GM21390 (cell line): ENCODE measurements around the gene DBX1.
"Not testable (repeated sequence)": the region's sequence is repeated elsewhere in the genome, so short reads cannot be mapped to it uniquely, and the experiment has no call there.

ENCODE experiments used
- ATAC-seq: cut with Tn5 transposase; IDR thresholded peaks from one replicate; pipeline ENCODE4 v1.9.1; 2021; ENCODE audit not compliant: unreplicated experiment

The DBX1 gene

DNA sequence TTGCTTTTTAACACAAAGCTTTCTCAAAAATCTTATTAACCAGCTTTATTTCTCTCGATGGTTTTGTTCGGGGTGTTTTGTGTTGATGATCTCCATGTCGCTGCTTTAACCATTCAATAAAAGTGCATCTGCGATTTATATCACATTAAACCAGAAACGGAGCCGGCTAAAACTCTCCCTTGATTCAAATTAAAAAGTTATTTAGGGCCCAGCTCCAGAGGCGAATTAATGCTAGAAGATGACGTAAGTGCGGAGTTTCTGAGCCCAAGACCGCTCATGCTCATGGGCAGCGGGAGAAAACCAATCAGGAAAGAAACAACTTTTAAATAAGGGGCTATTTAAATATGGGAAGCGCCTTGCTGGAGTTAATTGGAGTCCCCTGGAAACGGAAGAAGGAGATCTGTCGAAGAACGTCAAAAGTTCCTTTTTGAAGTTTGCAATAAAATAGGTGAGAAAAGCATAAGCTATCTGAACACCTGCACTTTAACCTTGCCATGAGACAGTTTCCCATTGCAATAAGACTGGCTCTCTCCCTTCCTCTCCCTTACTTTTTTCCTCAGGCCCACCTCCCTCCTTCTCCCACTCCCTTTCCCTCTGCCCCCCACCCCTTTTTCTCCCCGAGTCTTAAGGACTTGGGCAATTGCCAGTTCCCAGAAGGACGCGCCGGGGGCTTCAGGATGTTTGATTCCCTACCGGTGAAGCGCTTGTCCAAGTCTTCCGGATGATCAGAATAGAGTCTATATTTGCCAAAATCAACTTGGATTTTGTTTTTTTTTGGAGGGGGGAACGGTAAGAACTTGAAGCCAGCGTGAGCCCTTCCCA lies 1.9 kb upstream of the DBX1 start:
- ATAC-seq = no peak

DNA sequence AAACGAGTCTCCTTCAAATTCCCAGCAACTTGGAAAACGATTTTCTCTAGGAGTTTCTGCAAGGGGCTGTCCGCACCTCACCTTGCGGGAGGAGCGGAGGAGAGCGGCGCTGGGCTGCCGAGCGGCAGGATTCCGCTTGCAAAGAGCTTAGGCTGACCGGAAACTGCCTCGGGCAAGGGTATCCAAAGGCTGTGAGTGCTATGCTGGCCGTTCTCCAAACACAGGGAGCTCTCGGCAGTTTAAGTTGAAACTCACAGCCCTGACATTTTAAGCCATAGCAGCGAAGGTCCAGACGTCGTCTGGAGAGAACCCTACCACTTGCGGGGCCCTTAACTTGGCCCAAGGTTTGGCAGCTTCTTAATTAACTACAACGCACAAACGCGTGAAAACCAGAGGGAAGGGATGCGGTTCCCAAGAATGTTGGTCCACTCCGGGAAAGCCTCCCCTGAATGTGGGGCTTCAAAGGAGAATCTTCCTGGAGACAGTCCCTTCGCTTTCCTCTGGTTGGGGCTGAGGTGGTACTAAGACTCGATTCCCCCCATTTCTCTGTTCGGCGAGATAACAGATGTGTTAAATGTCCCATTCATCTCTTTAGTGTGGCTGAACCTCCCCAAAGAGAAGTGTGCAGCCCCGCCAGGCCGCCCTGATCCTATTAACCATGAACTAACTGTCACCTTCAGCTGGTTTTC lies 1.1 kb upstream of the DBX1 start:
- ATAC-seq = no peak

DNA sequence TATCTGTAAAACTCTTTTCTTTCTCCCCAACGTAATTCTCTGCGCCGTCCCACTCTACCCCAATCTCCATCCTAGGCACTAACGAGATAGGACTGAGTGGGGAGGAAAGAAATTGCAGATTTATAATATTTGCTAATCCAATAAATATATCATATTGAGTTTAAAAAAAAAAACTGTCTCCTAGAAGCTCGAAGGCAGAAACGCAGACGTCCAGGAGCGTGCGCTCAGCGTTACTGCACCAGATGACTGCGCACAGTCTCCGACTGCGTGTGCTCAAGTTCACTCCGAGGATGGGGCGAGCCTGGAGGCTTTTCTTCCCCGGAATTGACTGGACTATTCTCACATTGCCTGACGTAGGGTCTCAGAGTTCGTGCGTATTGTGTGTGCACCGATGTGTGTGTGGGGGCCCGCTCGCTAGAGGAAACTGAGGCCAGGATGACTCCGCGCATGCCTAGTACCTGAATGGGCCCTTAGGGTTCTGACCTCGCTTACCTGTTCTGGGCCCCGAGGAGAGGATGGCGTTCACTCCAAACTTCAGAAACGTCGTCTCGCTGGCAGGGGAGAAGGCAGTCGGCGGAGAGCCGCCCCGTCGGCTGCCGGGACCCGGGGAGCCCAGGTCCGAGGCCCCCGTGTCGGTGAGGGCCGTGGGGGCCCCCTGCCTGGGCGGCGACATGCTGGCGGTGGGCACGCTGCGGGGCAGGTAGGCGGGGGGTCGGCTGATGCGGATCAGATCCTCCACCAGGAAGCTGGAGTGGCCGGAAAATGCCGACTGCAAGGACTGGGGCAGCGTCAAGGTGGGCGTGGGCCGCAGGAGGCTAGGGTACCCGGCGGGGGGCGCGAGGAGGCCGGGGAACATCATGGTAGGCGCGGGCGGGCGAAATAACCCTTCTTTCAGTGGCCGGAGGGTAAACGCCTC lies 551 bp downstream of the DBX1 start:
- no peak for ATAC-seq

DNA sequence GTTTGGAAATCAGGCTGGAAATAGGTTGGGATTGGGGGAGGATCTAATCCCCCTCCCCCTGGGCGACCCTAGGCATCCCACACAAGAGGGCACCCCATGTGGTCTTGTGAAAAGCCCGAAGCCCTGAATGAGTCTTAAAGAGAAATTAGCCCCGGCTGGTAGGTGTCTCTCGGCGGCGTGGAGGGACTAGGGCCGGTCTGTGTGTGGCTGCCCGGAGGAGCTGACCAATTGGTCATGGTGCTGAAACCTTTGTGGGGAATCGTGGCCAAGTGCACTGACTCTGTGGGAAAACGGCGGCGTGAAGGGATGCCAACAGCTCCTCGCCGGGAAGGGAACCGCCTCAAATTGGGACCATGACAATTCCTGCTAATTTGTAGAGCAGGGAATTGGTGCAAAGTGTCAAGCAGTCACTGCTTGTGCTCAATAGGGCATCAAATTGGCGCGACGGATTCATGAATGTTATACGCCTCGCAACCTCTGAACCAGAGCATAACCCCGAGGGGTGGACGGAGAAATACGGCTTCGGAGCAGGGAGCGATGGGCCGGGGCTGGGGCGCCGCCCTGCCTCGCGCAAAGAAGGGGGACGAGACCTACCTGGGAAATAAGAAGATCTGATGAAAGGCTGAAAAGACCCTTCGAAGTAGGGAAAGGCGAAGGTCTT lies 1.5 kb downstream of the DBX1 start:
- ATAC-seq = no peak

DNA sequence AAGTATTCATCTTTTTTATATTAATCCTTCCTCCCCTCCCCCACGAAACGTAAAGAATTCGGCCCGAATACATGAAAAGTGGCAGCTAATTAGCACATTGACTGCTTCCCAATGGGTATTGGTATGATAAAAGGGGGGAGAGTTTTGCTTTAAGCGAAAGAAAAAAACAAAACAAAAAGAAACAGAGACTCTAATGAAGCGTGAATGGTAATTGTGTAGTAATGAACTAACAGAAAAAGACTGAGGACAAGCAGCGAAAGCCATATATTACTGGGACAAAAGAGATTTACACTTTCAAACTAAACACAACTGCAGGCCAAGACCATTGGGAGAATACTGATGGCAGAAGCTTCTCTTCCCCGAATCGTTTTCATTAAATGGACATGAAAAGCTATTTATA lies 2.5 kb downstream of the DBX1 start:
- ATAC-seq = no peak

DNA sequence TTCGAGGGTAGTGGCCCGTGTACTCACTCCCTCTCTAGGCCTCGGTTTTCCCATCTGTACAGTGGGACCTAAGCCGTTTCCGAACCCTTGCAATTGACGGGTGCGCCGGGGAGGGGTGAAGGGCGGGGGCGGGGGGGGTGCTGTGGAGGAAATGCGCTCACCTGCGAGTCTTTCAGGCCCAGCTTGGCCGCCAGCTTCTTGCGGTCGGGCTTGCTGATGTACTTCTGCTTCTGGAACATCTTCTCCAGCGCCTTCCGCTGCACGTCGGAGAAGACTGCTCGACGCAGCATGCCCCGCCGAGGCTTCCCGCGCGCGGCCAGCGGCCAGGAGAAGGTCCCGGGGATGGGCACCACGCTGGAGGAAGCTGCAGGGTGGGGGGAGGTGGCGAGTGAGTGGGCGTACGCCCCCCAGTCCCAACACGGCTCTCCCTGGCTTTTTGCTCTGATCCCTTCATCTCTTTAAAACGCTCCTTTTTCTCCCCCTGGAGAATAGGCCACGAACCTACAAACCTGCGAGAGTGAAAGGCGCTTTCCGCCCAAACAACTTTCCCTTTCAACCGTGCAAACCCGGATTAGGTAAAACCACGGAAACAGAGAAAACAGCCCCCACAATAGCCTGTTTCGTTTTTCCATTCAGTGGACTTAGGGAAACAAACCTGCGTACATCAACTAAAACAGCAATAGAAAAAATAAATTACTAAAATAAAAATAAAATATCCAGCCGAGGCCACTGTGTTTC lies 3.2 kb downstream of the DBX1 start:
- no peak for ATAC-seq

GRCh38 chr11:20156280-20156875 lies 3.9 kb downstream of the DBX1 start:
- no peak for ATAC-seq

- no peak for ATAC-seq
Measured at GRCh38 chr11:20155683-20156279, 4.5 kb downstream of the DBX1 start.

- no peak for ATAC-seq
Measured at GRCh38 chr11:20154381-20154780, 5.9 kb downstream of the DBX1 start.

DNA sequence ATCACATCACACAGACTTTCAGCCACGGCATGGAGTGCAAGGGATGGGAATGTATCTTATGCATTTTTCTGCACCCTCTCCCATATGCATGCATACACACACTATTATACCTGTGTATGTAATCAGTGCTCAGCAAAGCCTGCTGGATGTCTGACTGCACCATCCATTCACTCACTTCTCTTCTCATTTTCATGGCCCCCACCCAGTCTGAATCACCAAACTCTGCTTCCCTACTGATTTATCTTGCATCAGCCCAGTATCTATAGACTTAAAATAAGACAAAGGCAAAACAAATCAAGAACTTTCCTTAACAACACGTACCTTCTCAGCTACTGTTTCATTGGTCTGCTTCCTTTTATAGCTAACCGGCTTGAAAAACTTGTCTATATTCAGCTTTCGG lies 21.6 kb downstream of the DBX1 start:
- ATAC-seq = no peak

DNA sequence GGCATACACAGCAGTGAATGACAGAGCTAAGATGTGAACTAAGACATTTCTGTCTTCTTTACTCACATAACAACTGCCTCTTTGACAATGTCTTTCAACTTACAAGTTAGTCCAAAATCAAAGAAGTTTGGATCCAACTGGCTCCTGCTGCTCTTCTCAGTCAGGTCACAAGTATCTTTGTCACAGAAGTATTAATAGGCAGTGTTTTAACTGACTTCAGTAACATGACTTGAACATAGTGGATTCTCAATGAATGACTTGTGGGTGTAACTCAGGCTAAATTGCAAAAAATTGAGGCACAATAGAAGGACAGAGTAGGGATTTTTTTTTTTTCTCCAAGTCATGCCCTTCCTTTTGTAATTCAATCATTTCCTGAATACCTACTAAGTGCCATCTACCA lies 22.6 kb downstream of the DBX1 start:
- no peak for ATAC-seq

DNA sequence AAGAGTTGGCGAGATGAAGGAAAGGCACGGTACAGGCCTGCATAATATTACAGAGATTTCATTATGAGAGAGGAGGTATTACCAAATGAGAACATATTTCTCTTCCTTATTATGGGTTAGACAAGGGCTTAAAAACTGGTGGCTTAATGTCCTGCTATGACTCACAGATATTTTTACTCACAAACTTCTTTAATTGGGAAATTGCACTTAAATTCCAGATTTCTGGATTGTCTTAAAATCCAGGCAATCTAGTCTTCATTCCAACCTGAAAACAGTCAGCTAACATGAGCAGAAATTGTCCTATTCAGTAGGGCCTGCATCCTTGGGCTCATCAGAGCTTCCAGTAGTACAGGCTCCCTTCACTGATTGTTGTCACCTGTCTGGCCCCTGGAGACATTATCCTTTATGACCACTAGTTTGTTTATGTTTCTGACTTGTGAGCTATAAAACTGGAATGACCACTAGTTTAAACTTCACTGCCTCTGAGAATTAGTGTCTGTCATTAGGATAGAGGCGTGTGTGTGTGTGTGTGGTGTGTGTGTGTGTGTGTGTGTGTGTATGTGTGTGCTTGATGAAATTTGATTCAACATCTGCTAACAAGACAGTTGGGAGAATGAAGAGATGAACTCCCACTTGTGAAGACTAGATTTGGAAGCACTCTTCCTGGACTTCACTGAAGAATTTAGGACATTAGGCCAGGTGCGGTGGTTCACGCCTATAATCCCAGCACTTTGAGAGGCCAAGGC lies 25.1 kb downstream of the DBX1 start:
- ATAC-seq = no peak

DNA sequence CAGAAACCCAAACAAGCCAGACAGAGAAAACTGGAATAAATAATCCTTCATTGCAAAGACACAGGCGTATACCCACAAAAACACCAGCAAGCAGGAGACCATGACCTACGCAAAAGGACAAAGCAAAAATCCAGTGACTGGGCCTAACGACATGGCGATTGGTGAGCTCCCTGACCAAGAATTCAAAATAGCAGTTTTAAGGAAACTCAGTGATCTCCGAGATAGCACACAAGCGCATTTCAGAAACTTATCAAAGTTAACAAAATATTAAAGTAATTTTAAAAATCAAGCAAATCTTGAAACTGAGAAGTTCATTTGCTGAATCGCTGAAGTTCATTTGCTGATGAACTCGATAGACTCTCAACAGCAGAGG lies 27.6 kb downstream of the DBX1 start:
- ATAC-seq = no peak

DNA sequence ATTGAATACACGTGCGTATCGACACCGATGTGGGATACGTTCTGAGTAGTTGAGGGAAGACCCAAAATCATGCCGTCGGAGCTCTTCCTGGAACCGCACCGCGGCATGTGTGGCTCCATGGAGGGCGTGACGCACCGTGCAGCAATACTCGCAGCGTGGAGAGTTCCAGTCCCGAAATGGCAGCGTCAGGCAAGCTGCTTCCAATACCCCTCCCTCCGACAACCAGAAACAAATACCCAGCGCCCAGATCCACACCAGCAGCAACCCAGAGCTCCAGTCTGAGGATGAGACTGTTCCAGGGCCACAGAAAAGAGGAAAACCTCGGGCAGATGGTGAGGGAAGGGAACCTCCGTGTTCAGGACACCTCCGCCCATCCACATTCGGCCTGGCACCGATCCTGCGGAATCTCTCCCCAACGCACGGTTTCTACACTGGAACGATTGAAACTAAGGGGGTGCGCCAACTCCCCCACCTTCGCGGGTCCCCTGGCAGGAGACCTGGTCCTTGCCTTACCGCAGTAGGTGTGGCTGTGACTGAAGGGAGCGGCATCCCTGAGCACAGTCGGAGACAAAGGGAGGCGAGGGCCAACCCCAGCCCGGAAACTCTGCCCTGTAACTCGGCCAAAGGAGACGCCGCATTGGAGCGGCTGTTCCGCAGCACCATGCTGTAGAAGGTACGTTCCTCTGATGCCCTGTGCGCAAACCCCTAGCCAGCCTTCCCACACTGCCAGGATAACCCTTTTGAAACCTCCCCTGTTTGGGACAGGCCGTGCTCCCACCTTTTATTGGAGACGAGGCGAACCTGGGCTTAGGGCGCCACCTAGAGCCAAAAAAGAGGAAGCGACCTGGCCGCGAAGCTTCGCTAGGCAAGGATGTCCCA lies 28.2 kb downstream of the DBX1 start:
- no peak for ATAC-seq

DNA sequence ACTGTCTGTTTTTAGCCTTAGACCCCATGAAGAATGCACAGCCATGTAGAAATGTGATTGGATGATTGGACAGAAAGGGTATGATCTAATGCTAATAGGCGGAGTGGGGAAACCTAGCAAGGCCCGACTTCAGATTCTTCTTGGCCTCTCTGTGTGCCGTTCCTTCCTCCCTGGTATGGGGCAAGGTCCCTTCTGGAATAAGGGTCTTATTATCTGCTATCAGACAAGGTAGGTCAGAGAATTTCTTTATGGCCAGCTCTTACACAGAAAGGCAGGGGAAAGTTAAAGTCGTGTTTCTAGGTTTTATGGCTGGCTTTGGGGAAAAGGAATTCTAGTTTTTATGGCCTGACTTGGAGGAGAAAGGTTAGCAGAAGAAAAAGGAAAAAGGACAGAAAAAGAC lies 30.6 kb downstream of the DBX1 start:
- ATAC-seq = no peak

GRCh38 chr11:20128528-20128825 lies 31.8 kb downstream of the DBX1 start:
- ATAC-seq = not testable (repeated sequence)

DNA sequence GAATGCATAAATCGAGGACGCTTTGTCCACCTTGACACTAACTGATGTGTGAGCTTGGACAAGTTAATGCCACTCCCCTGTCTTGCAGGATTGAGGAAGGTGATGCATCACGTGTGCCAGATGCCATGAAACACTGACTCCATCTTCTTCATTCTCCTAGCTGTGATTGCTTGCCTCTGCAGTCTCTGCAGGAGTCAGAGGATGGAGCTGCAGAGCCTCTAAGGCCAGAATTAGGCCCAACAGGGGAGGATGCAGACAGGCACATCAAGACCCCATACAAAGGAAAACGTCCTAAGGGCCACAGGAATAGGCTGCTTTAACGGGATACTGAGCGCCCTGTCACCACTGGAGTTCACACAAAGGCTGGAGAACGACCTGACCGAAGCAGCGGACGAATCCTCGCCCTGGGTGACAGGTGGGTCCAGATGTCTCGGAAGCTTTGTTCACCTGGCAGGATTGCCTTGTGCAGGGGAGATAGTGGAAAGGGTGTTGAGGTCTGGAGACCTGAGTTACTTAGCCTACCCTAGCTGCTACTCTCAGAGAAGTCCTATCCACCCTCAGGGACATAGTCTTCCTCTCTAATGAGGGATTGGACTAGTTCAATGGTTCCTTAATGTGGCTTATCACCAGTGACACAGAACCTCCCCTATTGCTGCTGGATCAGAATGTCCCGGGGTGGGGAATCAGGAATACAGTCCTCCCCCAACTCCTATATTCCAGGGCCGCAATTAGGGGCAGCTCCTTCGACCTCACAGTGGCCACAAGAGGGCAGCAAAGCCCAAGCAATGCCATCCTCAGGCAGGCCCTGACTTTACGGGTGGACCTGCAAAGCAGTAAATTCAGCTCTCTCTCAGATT lies 32.4 kb downstream of the DBX1 start:
- peak; percentile 71 for ATAC-seq
